ENCODE results near the gene SSNA1.
A peak's percentile ranks its signal among the peaks of the same experiment; 100 is the strongest.

The SSNA1 gene

DNA sequence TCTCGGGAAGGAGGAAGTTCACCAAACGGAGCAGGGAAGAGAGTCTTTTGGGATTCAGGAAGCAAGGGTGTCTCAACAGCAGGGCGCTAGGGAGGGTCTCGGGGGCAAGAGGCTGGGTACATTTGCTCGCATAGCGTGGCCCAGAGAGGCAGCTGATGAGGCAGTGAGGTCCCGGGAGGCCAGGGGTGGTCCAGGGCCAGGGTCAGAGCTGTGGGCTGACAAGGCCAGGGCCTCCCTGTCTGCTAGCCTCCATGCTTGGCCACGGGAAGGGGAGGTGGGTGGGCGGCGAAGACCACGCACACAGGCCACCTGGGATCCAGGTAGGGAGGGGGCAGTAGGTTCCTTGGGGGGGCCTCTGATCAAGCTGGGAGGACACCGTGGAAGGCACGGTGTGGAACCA is 23.1 kb downstream of the SSNA1 start:
- TF ChIP-seq EGR2 (tag by site-specific recombination; IDR thresholded peaks at IDR 0.05; ENCODE audit: low read depth) = no peak
- peak; percentile 51; the same call in 1 of the 2 replicates for TF ChIP-seq GLIS2 (tag by site-specific recombination; IDR thresholded peaks at IDR 0.05)
- Histone ChIP-seq H3K27ac (ENCODE audit: extremely low read depth, low read depth, low read length) (no peak overlapping the region), H3K4me3 (ENCODE audit: low read depth, low read length) (no peak overlapping the region), H3K9me3 (ENCODE audit: control insufficient read depth, insufficient read depth, low read depth, low read length) (no peaks in the 10 kb centered on the region), H3K4me1 (ENCODE audit: control insufficient read depth, insufficient read depth, low read length) (no peaks in the 10 kb centered on the region), H3K36me3 (ENCODE audit: control insufficient read depth in 2 of 2, insufficient read depth in 1 of 2, low read length in 2 of 2) (peaks cover 10 to 81% of the 10 kb centered on the region in 2 experiments; a peak in 2 of 3 replicates)
- ChIA-PET POLR2A (interaction anchor here (0.6 to 16.6 kb wide), 6 partner anchors 10 to 125 kb away, joined by 3 to 304 read pairs (median 4); partner anchors contain the start of genes CYSRT1, MAN1B1, RNF208 and RNF224), CTCF (no interaction called here)

DNA sequence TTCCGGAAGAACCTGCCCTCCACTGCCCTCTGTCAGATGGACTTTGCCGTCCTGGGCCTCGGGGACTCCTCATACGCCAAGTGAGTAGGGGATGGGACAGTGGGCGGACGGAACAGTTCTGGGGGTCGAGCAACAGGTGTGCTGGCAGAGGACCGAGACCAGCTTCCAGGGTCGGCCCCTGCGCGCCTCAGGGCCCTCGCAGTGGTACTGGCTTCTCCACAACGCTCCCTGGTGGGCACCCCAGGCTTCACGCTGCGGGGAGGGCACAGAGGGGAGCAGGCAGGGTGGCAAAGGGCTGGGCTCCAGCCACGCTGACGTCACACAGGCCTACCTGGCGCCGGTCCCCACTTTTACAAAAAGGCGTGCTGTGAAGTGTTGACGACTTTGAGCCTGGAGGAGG is 24.0 kb downstream of the SSNA1 start:
- ChIA-PET CTCF (no interaction called here), POLR2A (interaction anchor here (1.0 to 16.6 kb wide), 4 partner anchors 9 to 126 kb away, joined by 4 to 304 read pairs (median 8); partner anchors contain the start of genes CYSRT1, MAN1B1, RNF208 and RNF224)
- no peak overlapping the region for H3K27ac ChIP-seq (ENCODE audit: extremely low read depth, low read depth, low read length)
- H3K9me3 ChIP-seq (ENCODE audit: control insufficient read depth, insufficient read depth, low read depth, low read length) = no peaks in the 10 kb centered on the region
- H3K4me3 ChIP-seq (ENCODE audit: low read depth, low read length) = no peak overlapping the region
- no peaks in the 10 kb centered on the region for H3K4me1 ChIP-seq (ENCODE audit: control insufficient read depth, insufficient read depth, low read length)
- TF ChIP-seq, protein P1, sequence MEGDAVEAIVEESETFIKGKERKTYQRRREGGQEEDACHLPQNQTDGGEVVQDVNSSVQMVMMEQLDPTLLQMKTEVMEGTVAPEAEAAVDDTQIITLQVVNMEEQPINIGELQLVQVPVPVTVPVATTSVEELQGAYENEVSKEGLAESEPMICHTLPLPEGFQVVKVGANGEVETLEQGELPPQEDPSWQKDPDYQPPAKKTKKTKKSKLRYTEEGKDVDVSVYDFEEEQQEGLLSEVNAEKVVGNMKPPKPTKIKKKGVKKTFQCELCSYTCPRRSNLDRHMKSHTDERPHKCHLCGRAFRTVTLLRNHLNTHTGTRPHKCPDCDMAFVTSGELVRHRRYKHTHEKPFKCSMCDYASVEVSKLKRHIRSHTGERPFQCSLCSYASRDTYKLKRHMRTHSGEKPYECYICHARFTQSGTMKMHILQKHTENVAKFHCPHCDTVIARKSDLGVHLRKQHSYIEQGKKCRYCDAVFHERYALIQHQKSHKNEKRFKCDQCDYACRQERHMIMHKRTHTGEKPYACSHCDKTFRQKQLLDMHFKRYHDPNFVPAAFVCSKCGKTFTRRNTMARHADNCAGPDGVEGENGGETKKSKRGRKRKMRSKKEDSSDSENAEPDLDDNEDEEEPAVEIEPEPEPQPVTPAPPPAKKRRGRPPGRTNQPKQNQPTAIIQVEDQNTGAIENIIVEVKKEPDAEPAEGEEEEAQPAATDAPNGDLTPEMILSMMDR (tag by site-specific recombination; IDR thresholded peaks at IDR 0.05) = 0 out of 2 replicates have a peak, but pooled peaks have one; percentile 24
- TF ChIP-seq, protein P2, sequence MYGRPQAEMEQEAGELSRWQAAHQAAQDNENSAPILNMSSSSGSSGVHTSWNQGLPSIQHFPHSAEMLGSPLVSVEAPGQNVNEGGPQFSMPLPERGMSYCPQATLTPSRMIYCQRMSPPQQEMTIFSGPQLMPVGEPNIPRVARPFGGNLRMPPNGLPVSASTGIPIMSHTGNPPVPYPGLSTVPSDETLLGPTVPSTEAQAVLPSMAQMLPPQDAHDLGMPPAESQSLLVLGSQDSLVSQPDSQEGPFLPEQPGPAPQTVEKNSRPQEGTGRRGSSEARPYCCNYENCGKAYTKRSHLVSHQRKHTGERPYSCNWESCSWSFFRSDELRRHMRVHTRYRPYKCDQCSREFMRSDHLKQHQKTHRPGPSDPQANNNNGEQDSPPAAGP (tag by site-specific recombination; IDR thresholded peaks at IDR 0.05) = no peak
- TF ChIP-seq ZNF146 (tag by site-specific recombination; IDR thresholded peaks at IDR 0.05) (no peak), SCRT2 (tag by site-specific recombination; IDR thresholded peaks at IDR 0.05) (peak; percentile 91), SCRT1 (tag by site-specific recombination; IDR thresholded peaks at IDR 0.05; ENCODE audit: borderline replicate concordance) (peak; percentile 31; the same call in 1 of the 2 replicates), PRDM1 (tag by site-specific recombination; IDR thresholded peaks at IDR 0.05) (no peak)
- TF ChIP-seq, protein P3, sequence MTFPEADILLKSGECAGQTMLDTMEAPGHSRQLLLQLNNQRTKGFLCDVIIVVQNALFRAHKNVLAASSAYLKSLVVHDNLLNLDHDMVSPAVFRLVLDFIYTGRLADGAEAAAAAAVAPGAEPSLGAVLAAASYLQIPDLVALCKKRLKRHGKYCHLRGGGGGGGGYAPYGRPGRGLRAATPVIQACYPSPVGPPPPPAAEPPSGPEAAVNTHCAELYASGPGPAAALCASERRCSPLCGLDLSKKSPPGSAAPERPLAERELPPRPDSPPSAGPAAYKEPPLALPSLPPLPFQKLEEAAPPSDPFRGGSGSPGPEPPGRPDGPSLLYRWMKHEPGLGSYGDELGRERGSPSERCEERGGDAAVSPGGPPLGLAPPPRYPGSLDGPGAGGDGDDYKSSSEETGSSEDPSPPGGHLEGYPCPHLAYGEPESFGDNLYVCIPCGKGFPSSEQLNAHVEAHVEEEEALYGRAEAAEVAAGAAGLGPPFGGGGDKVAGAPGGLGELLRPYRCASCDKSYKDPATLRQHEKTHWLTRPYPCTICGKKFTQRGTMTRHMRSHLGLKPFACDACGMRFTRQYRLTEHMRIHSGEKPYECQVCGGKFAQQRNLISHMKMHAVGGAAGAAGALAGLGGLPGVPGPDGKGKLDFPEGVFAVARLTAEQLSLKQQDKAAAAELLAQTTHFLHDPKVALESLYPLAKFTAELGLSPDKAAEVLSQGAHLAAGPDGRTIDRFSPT (tag by site-specific recombination; IDR thresholded peaks at IDR 0.05) = 0 out of 2 replicates have a peak, but pooled peaks have one; percentile 16
- TF ChIP-seq, protein P4, sequence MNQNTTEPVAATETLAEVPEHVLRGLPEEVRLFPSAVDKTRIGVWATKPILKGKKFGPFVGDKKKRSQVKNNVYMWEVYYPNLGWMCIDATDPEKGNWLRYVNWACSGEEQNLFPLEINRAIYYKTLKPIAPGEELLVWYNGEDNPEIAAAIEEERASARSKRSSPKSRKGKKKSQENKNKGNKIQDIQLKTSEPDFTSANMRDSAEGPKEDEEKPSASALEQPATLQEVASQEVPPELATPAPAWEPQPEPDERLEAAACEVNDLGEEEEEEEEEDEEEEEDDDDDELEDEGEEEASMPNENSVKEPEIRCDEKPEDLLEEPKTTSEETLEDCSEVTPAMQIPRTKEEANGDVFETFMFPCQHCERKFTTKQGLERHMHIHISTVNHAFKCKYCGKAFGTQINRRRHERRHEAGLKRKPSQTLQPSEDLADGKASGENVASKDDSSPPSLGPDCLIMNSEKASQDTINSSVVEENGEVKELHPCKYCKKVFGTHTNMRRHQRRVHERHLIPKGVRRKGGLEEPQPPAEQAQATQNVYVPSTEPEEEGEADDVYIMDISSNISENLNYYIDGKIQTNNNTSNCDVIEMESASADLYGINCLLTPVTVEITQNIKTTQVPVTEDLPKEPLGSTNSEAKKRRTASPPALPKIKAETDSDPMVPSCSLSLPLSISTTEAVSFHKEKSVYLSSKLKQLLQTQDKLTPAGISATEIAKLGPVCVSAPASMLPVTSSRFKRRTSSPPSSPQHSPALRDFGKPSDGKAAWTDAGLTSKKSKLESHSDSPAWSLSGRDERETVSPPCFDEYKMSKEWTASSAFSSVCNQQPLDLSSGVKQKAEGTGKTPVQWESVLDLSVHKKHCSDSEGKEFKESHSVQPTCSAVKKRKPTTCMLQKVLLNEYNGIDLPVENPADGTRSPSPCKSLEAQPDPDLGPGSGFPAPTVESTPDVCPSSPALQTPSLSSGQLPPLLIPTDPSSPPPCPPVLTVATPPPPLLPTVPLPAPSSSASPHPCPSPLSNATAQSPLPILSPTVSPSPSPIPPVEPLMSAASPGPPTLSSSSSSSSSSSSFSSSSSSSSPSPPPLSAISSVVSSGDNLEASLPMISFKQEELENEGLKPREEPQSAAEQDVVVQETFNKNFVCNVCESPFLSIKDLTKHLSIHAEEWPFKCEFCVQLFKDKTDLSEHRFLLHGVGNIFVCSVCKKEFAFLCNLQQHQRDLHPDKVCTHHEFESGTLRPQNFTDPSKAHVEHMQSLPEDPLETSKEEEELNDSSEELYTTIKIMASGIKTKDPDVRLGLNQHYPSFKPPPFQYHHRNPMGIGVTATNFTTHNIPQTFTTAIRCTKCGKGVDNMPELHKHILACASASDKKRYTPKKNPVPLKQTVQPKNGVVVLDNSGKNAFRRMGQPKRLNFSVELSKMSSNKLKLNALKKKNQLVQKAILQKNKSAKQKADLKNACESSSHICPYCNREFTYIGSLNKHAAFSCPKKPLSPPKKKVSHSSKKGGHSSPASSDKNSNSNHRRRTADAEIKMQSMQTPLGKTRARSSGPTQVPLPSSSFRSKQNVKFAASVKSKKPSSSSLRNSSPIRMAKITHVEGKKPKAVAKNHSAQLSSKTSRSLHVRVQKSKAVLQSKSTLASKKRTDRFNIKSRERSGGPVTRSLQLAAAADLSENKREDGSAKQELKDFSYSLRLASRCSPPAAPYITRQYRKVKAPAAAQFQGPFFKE (tag by site-specific recombination; IDR thresholded peaks at IDR 0.05; ENCODE audit: borderline replicate concordance) = no peak
- peaks cover 10 to 80% of the 10 kb centered on the region in 2 experiments; a peak in 2 of 3 replicates for H3K36me3 ChIP-seq (ENCODE audit: control insufficient read depth in 2 of 2, insufficient read depth in 1 of 2, low read length in 2 of 2)

All from HEK293 (cell line).